Retinal pigment epithelial cell (primary cell): ENCODE measurements around the gene WIPF3.
A peak's percentile ranks its signal among the peaks of the same experiment; 100 is the strongest.

Experiments used
- DNase-seq: peaks from one replicate; pipeline ENCODE4 v3.0.0-alpha.2; 2010; ENCODE audit warnings: low read depth
- H3K4me3 ChIP-seq: 2 replicates; pipeline ENCODE4 v1.5.1; 2011; ENCODE audit warnings: mild to moderate bottlenecking, low read length, control low read depth, moderate library complexity
- TF ChIP-seq, protein P1 (sequence below): conservative IDR thresholded peaks from 2 replicates; pipeline ENCODE4 v1.5.1; 2011; ENCODE audit warnings: low read depth, low read length, control low read depth, inconsistent platforms

The WIPF3 gene

DNA sequence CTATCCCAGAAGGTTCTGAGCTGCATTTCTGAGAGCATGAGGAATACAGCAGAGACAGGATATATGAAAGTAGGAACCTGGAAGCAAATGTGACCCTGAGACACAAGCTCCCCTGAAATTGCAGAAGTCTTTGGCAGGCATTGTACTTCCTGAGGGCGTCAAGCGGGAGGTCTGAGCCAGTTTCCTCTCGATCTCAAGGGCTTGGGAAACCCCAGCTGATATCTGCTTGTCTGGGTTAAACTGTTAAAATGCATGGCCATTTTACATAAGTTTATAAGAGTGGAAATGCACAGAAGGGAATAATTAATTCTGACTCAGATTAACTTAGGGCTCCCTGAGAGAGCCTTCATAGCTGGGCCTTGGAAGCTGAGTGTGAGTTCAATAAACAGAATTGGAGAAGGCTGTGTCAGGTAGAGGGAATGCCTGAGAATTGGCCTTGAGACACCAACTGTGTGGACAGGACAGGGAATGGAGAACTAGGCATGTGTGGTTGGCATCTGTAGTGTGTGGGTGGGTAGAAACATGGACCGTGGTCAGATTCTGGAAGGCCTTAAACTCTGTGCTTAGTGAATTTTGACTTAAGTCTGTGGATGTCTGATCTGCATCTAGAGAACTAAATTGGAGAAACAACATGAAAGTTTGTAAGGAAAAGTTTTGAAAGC, 53.3 kb downstream of the WIPF3 start:
- no peak for DNase-seq
- TF ChIP-seq, protein P1, sequence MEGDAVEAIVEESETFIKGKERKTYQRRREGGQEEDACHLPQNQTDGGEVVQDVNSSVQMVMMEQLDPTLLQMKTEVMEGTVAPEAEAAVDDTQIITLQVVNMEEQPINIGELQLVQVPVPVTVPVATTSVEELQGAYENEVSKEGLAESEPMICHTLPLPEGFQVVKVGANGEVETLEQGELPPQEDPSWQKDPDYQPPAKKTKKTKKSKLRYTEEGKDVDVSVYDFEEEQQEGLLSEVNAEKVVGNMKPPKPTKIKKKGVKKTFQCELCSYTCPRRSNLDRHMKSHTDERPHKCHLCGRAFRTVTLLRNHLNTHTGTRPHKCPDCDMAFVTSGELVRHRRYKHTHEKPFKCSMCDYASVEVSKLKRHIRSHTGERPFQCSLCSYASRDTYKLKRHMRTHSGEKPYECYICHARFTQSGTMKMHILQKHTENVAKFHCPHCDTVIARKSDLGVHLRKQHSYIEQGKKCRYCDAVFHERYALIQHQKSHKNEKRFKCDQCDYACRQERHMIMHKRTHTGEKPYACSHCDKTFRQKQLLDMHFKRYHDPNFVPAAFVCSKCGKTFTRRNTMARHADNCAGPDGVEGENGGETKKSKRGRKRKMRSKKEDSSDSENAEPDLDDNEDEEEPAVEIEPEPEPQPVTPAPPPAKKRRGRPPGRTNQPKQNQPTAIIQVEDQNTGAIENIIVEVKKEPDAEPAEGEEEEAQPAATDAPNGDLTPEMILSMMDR = no peak
- no peak overlapping the region for H3K4me3 ChIP-seq

DNA sequence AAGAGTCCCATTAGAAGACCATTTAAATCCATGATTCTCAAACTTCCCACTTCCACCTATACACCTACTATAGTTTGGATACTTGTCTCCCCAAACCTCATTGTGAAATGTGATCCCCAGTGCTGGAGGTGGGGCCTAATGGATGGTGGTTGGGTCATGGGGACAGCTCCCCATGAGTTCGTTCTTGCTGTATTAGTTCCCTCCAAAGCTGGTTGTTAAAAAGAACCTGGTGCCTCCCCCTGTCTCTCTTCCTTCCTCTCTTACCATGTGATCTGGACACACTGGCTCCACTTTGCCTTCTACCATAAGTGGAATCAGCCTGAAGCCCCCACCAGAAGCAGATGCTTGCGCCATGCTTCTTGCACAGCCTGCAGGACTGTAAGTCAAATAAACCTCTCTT, 53.9 kb downstream of the WIPF3 start:
- no peak for DNase-seq
- TF ChIP-seq, protein P1 = no peak
- H3K4me3 ChIP-seq = no peak overlapping the region

DNA sequence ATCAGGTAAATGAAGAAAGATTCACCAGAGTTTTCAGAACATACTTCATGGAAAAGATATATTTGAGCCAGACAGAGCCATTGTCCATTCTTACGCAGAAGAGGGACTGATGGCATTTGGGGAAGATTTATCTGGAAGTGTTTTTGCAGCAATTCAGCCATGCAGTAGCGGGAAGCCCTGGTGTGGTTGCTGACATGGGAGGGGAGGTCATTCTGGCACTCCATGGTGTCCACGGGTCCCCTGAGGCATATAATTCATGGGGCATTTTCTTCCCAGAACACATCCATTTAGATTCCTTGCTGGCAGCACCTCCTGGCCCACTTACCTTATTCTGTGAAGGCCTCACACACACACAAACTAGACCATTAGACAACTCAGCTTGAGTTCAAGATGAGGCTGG, 55.6 kb downstream of the WIPF3 start:
- H3K4me3 ChIP-seq = no peak overlapping the region
- no peak for DNase-seq
- TF ChIP-seq, protein P1 = no peak

DNA sequence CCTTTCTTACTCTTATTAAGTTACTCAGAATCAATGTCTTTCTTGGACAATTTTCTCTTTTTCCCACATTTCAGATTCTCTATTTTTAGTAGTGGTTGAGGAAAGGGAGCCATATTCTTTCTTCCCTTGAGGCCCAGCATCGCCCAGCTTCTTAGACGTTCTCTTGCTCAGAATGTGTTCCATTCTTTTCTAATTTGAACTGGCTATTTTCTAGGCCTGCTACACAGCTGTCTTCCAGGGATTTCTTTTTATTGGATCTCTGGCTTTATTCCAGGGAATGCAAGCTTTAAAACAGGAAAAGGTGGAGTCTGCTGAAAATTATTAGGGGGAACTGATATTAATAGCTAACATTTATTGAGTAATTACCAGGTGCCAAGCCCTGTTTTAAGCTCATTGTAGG, 58.3 kb downstream of the WIPF3 start:
- no peak overlapping the region for H3K4me3 ChIP-seq
- TF ChIP-seq, protein P1 = no peak
- DNase-seq = no peak

DNA sequence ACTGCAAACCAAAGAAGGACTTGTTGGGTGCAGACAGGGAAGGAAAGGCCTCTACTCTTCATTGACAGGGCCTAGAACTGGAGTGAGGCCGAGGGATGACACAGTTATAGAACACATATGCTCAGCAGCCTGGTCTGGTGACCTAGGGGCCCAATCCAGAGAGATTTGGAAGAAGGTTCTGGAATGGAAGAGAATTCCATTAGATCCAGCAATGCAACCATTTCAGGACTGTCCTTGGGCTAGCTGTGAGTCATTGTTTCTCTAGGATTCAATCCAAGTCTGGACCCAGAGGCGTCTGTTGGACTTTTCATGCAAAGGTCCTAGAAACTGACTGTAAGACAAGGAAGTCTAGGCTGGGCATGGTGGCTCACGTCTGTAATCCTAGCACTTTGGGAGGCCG, 59.2 kb downstream of the WIPF3 start:
- H3K4me3 ChIP-seq = no peak overlapping the region
- TF ChIP-seq, protein P1 = no peak
- DNase-seq = no peak

DNA sequence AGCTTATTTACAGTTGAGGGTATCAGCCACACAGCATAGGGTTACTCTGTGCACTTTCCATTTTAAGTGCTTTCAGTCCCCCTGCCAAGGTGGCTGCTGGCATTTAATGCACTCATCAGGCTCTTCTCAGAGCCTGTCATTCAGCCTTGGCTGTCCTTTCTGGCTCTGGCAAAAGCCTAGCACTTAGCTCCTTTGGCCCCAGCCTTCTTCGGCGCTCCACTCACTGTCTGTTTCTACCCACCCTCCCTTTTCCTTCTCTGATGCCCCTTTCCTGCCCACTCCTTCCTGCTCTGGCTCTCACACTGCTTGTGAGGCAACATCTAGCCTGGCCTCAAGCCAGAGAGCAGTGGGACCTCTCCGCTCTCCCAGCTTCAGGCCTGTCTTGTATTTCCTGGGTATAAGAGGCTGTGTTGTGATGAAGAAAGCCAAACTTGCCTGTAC, 60.2 kb downstream of the WIPF3 start:
- TF ChIP-seq, protein P1 = no peak
- H3K4me3 ChIP-seq = no peak overlapping the region
- DNase-seq = no peak

DNA sequence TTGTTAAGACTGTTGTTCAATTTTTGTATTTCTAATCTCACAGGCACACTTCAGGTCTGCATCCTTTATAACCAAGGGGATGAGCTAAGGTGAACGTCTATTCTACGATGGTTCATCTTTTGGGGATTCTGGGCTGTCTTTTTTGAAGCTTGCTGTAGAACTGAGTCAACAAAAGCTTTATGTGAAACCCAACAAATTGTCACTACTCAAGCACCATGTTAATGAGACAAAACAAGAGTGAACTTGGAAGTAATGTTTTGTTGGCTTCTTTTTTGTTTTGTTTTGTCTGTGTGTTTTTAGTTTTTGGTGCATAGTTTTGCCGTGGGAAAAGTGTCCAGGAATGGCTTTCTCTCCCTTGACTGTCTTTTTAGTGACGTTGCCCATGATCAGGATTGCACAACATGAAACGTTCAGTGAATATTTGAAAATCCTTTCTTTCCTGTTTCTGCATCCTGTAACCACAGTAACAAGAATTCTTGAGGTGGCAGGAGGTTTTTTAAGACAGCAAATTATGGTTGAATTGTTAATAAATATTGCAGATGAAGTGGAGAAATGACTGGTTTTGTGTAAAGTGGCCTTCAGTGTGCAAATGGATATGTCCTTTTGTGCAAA, 65.6 kb downstream of the WIPF3 start:
- DNase-seq = peak; percentile 62
- TF ChIP-seq, protein P1 = no peak
- no peak overlapping the region for H3K4me3 ChIP-seq
